ENCODE measurements around the gene NCKAP1. TPM values are rescaled to one million over a fixed set of nuclear protein-coding genes. Genes with fewer than 3 reads are reported as not detected.
A peak's percentile ranks its signal among the peaks of the same experiment; 100 is the strongest.

Gene NCKAP1
- polyA plus RNA-seq, 2 of the 4 experiments (the other 2 are of a cell fraction), result 98.8 to 201 TPM

GRCh38 chr2:183033951-183034350 lies 4.3 kb downstream of the NCKAP1 start:
- Histone ChIP-seq H3K4me2 (peak overlapping the region; percentile 97), H3K27ac (no peak overlapping the region), H3K9me3 (no peaks in the 10 kb centered on the region), H3K4me1 (peaks cover 70% of the 10 kb centered on the region), H3K4me3 (no peak overlapping the region)
- ATAC-seq (no peak), FAIRE-seq (no peak), DNase-seq (ENCODE audit: low read depth in 1 of 2, low spot score in 1 of 2) (no peak)
- ChIA-PET CTCF (no interaction called here), POLR2A (no interaction called here)
- WGBS (ENCODE audit: missing lambda C conversion rate), result 85% methylated on average over 1 of the region's 1 CpG
- TF ChIP-seq CHD2 (IDR thresholded peaks at IDR 0.05; ENCODE audit: low read length, partially characterized antibody), result no peak
- no peak for TF ChIP-seq EHMT2 (IDR thresholded peaks at IDR 0.05; ENCODE audit: low read depth)
- TF ChIP-seq HES2 (IDR thresholded peaks at IDR 0.05), result no peak
- TF ChIP-seq CBX2 (IDR thresholded peaks at IDR 0.05; ENCODE audit: borderline replicate concordance, low read depth), result no peak
- TF ChIP-seq ZSCAN20 (CRISPR knock-in tag; IDR thresholded peaks at IDR 0.05), result no peak
- TF ChIP-seq ESRRA (IDR thresholded peaks at IDR 0.05; ENCODE audit: borderline replicate concordance, low read length), result no peak
- TF ChIP-seq EHF (CRISPR knock-in tag; IDR thresholded peaks at IDR 0.05), result no peak
- no peak for TF ChIP-seq RCOR1 (IDR thresholded peaks at IDR 0.05; ENCODE audit: low read depth, low read length)
- no peak for TF ChIP-seq RFX5 (IDR thresholded peaks at IDR 0.05)
- TF ChIP-seq RNF2 (IDR thresholded peaks at IDR 0.05; ENCODE audit: borderline replicate concordance, low read depth), result no peak
- TF ChIP-seq SMC3 (IDR thresholded peaks at IDR 0.05), result no peak
- no peak for TF ChIP-seq FOSL2 (IDR thresholded peaks at IDR 0.05)
- TF ChIP-seq FOSL2 (CRISPR knock-in tag; IDR thresholded peaks at IDR 0.05), result no peak
- no peak for TF ChIP-seq KDM1A (IDR thresholded peaks at IDR 0.05; ENCODE audit: low read depth)
- no peak for TF ChIP-seq BCL3 (IDR thresholded peaks at IDR 0.05)
- TF ChIP-seq SREBF2 (IDR thresholded peaks at IDR 0.05), result no peak
- TF ChIP-seq HOXB13 (CRISPR knock-in tag; IDR thresholded peaks at IDR 0.05; ENCODE audit: low read depth), result no peak
- no peak for TF ChIP-seq FOXS1 (CRISPR knock-in tag; IDR thresholded peaks at IDR 0.05)
- TF ChIP-seq POLR2AphosphoS2 (conservative IDR thresholded peaks at IDR 0.05; ENCODE audit: low read length), result no peak
- TF ChIP-seq EP300 (IDR thresholded peaks at IDR 0.05), result no peak

- peak; percentile 69 for ATAC-seq
- POLR2A ChIA-PET, result interaction anchor here (0.7 kb wide), 1 partner anchor 18 kb away, joined by 3 read pairs; no protein-coding TSS in a partner anchor
Measured at GRCh38 chr2:183031911-183032794, 6.1 kb downstream of the NCKAP1 start.

More at GRCh38 chr2:183031911-183032794, 6.1 kb downstream of the NCKAP1 start:
- FAIRE-seq, result peak; percentile 7
- DNase-seq (ENCODE audit: low read depth in 1 of 2, low spot score in 1 of 2), result peak in 1 of 2 experiments; percentile 29
- Histone ChIP-seq H3K9me3 (no peaks in the 10 kb centered on the region), H3K4me3 (no peak overlapping the region), H3K4me2 (peak overlapping the region; percentile 97), H3K27ac (peak overlapping the region; percentile 12 to 73), H3K4me1 (peaks cover 70% of the 10 kb centered on the region)
- TF ChIP-seq ATOH8 (CRISPR knock-in tag; IDR thresholded peaks at IDR 0.05; ENCODE audit: low read depth) (no peak), PBX3 (IDR thresholded peaks at IDR 0.05) (no peak), CEBPB (IDR thresholded peaks at IDR 0.05) (peak; percentile 93)
- WGBS (ENCODE audit: missing lambda C conversion rate), result 65% methylated on average over 4 of the region's 4 CpGs
- CTCF ChIA-PET, result interaction anchor here (0.8 to 1.5 kb wide), 4 partner anchors 10 to 80 kb away, joined by 3 read pairs; no protein-coding TSS in a partner anchor
